GM23338 (cell line): Measurements from ENCODE around the gene CDRT15L2.
"Not testable (repeated sequence)": the region's sequence is repeated elsewhere in the genome, so short reads cannot be mapped to it uniquely, and the experiment has no call there.

ENCODE experiments used
- CREB1 ChIP-seq: fragments of 250-450 bp; sonication (Bioruptor Pico); IDR thresholded peaks from 2 replicates; pipeline ENCODE4 v1.5.0; 2020; ENCODE audit warnings: low read depth, mild to moderate bottlenecking, moderate library complexity
- CTCF ChIP-seq, 2 experiments: fragments of 200-600 bp in 1 of 2; sonication (generic) in 1 of 2; conservative IDR thresholded peaks; 2 replicates each; pipeline versions ENCODE4 v1.5.1 to v1.6.1; 2016 to 2017; ENCODE audit warnings: antibody characterized with exemption in 2 of 2, low read depth in 2 of 2, mild to moderate bottlenecking in 2 of 2, moderate library complexity in 1 of 2
- ETS1 ChIP-seq: IDR thresholded peaks from 2 replicates; pipeline ENCODE4 v1.6.1; 2016; ENCODE audit warnings: antibody characterized with exemption
- EZH2 ChIP-seq: fragments of 200-600 bp; sonication (generic); IDR thresholded peaks from one replicate; pipeline ENCODE4 v1.8.0; 2017; ENCODE audit warnings: antibody characterized with exemption, mild to moderate bottlenecking, low read depth; ENCODE audit not compliant: unreplicated experiment
- EZH2phosphoT487 ChIP-seq: fragments of 200-600 bp; sonication (generic); IDR thresholded peaks from one replicate; pipeline ENCODE4 v1.8.1; 2018; ENCODE audit warnings: antibody characterized with exemption; ENCODE audit not compliant: unreplicated experiment
- NANOG ChIP-seq: IDR thresholded peaks from 2 replicates; pipeline ENCODE4 v1.6.1; 2016; ENCODE audit warnings: antibody characterized with exemption, borderline replicate concordance
- POLR2AphosphoS5 ChIP-seq: IDR thresholded peaks from 2 replicates; pipeline ENCODE4 v1.6.1; 2016; ENCODE audit warnings: antibody characterized with exemption, low read depth
- REST ChIP-seq: IDR thresholded peaks from one replicate; pipeline ENCODE4 v1.6.1; 2018; ENCODE audit warnings: antibody characterized with exemption; ENCODE audit not compliant: unreplicated experiment

DNA sequence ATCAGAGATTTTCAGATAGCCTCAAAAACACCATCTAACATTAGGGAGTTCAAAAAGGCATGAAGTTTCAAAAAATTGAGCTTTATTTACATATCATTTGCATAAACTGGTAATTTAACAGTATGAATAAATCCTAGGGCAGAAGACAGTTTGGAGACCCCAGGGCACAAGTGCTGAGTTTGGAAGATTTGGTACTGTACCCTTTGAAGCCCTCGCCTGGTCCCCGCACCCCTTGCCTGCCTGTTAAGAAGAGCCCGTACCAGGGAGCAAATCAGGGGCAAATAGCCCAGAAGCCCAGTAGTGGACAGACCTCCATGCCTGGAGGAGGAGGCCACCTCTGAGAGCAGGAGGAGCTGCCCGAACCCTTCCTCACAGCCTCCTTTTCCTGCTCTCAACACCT, 24.8 kb upstream of the CDRT15L2 start:
- TF ChIP-seq POLR2AphosphoS5; EZH2; CTCF (conservative IDR thresholded peaks at IDR 0.05; ENCODE audit: low read depth in 2 of 2); EZH2phosphoT487; NANOG; CREB1 (CRISPR knock-in tag); ETS1; REST: not testable (repeated sequence)
